Vagina (tissue), 2 donors: ENCODE results near the gene CDH4. TPM values are rescaled to one million over a fixed set of nuclear protein-coding genes. Genes with fewer than 3 reads are reported as not detected.

Source experiments
- DNase-seq, 2 donors: peaks; one replicate each; pipeline ENCODE4 v3.0.0-alpha.2; 2017; ENCODE audit errors: extremely low spot score in 2 of 2
- H3K27ac ChIP-seq: fragments of 200-600 bp; sonication (generic); one replicate; pipeline ENCODE4 v1.5.1; 2019
- H3K27me3 ChIP-seq: fragments of 200-600 bp; sonication (generic); one replicate; pipeline ENCODE4 v1.5.1; 2019
- H3K36me3 ChIP-seq, 2 donors: fragments of 200-600 bp; sonication (generic); one replicate each; pipeline ENCODE4 v1.5.1; 2017 to 2019
- H3K4me1 ChIP-seq: fragments of 200-600 bp; sonication (generic); one replicate; pipeline ENCODE4 v1.5.1; 2019
- H3K4me3 ChIP-seq, 2 donors: fragments of 200-600 bp; sonication (generic); 1 replicate in 1 of 2; 2 replicates in 1 of 2; pipeline ENCODE4 v1.5.1; 2016 to 2019
- H3K9me3 ChIP-seq: fragments of 200-600 bp; sonication (generic); one replicate; pipeline ENCODE4 v1.5.1; 2019
- CTCF ChIP-seq, 3 experiments: fragments of 450-650 bp in 2 of 3; fragments of 200-600 bp in 1 of 3; sonication (generic) in 1 of 3; IDR thresholded peaks; one replicate each; pipeline ENCODE4 v1.5.1; 2017 to 2019; ENCODE audit warnings: antibody characterized with exemption in 3 of 3, mild to moderate bottlenecking in 2 of 3, moderate library complexity in 2 of 3
- POLR2A ChIP-seq, 2 donors: fragments of 450-650 bp; IDR thresholded peaks; one replicate each; pipeline ENCODE4 v1.6.1; 2017; ENCODE audit warnings: antibody characterized with exemption in 2 of 2, mild to moderate bottlenecking in 2 of 2, moderate library complexity in 2 of 2
- POLR2AphosphoS5 ChIP-seq, 2 donors: sonication (generic); formaldehyde crosslinking; IDR thresholded peaks; one replicate each; pipeline ENCODE4 v1.9.0; 2017; ENCODE audit warnings: antibody characterized with exemption in 2 of 2, mild to moderate bottlenecking in 2 of 2, low read depth in 1 of 2; ENCODE audit not compliant: insufficient read depth in 1 of 2
- intact Hi-C: fragments of 100-400 bp; cut with DNase I; formaldehyde crosslinking; loops from one replicate; pipeline ENCODE4 v1.15.1; 2023
- total RNA-seq: library from RNA; depleted of rRNA; stranded (reverse); fragments of >200 nt; gene quantifications from one replicate; pipeline ENCODE4 v1.2.3, GENCODE V29; 2016

Gene CDH4
- total RNA-seq, 1 donor from 2014 or later, result 0.25 TPM

- no peak overlapping the region for H3K27ac ChIP-seq
- H3K36me3 ChIP-seq, result no peaks in the 10 kb centered on the region
- TF ChIP-seq POLR2AphosphoS5 (IDR thresholded peaks at IDR 0.05; ENCODE audit: insufficient read depth in 1 of 2, low read depth in 1 of 2) (no peak), POLR2A (IDR thresholded peaks at IDR 0.05) (no peak), CTCF (IDR thresholded peaks at IDR 0.05) (no peak)
- no peak for DNase-seq
- H3K4me3 ChIP-seq, result no peak overlapping the region
- no peaks in the 10 kb centered on the region for H3K9me3 ChIP-seq
- no peaks in the 10 kb centered on the region for H3K27me3 ChIP-seq
- intact Hi-C loops, result no loop called here
- no peaks in the 10 kb centered on the region for H3K4me1 ChIP-seq
Observed at GRCh38 chr20:61881861-61882260, 629.8 kb downstream of the CDH4 start.

GRCh38 chr20:61882716-61883615 is 630.9 kb downstream of the CDH4 start:
- H3K9me3 ChIP-seq, result no peaks in the 10 kb centered on the region
- H3K27ac ChIP-seq, result no peak overlapping the region
- H3K4me1 ChIP-seq, result no peaks in the 10 kb centered on the region
- H3K4me3 ChIP-seq, result no peak overlapping the region
- DNase-seq, result no peak
- intact Hi-C loops, result no loop called here
- no peaks in the 10 kb centered on the region for H3K36me3 ChIP-seq
- TF ChIP-seq CTCF (IDR thresholded peaks at IDR 0.05), result no peak
- TF ChIP-seq POLR2A (IDR thresholded peaks at IDR 0.05), result no peak
- TF ChIP-seq POLR2AphosphoS5 (IDR thresholded peaks at IDR 0.05; ENCODE audit: insufficient read depth in 1 of 2, low read depth in 1 of 2), result no peak
- H3K27me3 ChIP-seq, result no peaks in the 10 kb centered on the region

GRCh38 chr20:61883857-61884393 is 631.9 kb downstream of the CDH4 start:
- Histone ChIP-seq H3K9me3 (no peaks in the 10 kb centered on the region), H3K27me3 (no peaks in the 10 kb centered on the region), H3K36me3 (no peaks in the 10 kb centered on the region), H3K27ac (no peak overlapping the region), H3K4me3 (no peak overlapping the region), H3K4me1 (no peaks in the 10 kb centered on the region)
- DNase-seq, result no peak
- intact Hi-C loops, result no loop called here
- TF ChIP-seq POLR2AphosphoS5 (IDR thresholded peaks at IDR 0.05; ENCODE audit: insufficient read depth in 1 of 2, low read depth in 1 of 2) (no peak), CTCF (IDR thresholded peaks at IDR 0.05) (no peak), POLR2A (IDR thresholded peaks at IDR 0.05) (no peak)

GRCh38 chr20:61884571-61885389 is 632.7 kb downstream of the CDH4 start:
- intact Hi-C loops, result no loop called here
- Histone ChIP-seq H3K36me3 (no peaks in the 10 kb centered on the region), H3K27me3 (no peaks in the 10 kb centered on the region), H3K9me3 (no peaks in the 10 kb centered on the region), H3K4me3 (no peak overlapping the region), H3K4me1 (no peaks in the 10 kb centered on the region), H3K27ac (no peak overlapping the region)
- no peak for DNase-seq
- TF ChIP-seq CTCF (IDR thresholded peaks at IDR 0.05) (no peak), POLR2AphosphoS5 (IDR thresholded peaks at IDR 0.05; ENCODE audit: insufficient read depth in 1 of 2, low read depth in 1 of 2) (no peak), POLR2A (IDR thresholded peaks at IDR 0.05) (no peak)
